Stimulated activated memory B cell treated with anti-CD40 and anti-IgM and Interleukin-4, amounts not matched to agents 10 μg/mL and 1 μg/mL and 100 μg/mL, for 72 hours (primary cell): ENCODE results near the gene ZNF689.
"Not testable (repeated sequence)": the region's sequence is repeated elsewhere in the genome, so short reads cannot be mapped to it uniquely, and the experiment has no call there.

ENCODE experiments used
- ATAC-seq: fragments of 150-1000 bp; cut with Tn5 transposase; 2 replicates; pipeline ENCODE4 v1.10.0; 2021
- H3K27ac Mint-ChIP-seq: one replicate; pipeline ENCODE4 v1.8.0; 2022; ENCODE audit warnings: mild to moderate bottlenecking, mixed read lengths
- H3K27me3 Mint-ChIP-seq: one replicate; pipeline ENCODE4 v1.8.0; 2022; ENCODE audit warnings: mixed read lengths
- H3K36me3 Mint-ChIP-seq: one replicate; pipeline ENCODE4 v1.8.0; 2022; ENCODE audit warnings: mixed read lengths
- H3K4me1 Mint-ChIP-seq: one replicate; pipeline ENCODE4 v1.8.0; 2022; ENCODE audit warnings: mixed read lengths
- H3K4me3 Mint-ChIP-seq: one replicate; pipeline ENCODE4 v1.8.0; 2022; ENCODE audit warnings: mild to moderate bottlenecking, moderate library complexity, mixed read lengths
- H3K9me3 Mint-ChIP-seq: one replicate; pipeline ENCODE4 v1.8.0; 2022; ENCODE audit warnings: mixed read lengths

ZNF689 gene

DNA sequence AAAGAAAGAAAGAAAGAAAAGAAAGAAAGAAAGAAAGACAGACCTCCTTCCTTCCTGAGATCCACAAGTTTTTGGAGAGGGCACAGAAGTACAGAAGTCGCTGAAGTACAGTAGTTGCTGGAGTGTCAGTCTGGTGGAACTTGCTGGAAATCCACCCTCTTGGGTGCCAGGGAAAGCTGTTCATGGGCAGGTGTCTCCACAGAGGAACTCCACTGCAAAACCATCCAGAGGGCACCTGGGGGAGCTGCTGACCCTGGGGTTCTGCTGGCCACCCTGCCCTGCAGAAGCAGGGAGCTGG, 37.0 kb upstream of the ZNF689 start:
- no peak for ATAC-seq
- peaks cover 14% of the 10 kb centered on the region for H3K4me1 Mint-ChIP-seq

DNA sequence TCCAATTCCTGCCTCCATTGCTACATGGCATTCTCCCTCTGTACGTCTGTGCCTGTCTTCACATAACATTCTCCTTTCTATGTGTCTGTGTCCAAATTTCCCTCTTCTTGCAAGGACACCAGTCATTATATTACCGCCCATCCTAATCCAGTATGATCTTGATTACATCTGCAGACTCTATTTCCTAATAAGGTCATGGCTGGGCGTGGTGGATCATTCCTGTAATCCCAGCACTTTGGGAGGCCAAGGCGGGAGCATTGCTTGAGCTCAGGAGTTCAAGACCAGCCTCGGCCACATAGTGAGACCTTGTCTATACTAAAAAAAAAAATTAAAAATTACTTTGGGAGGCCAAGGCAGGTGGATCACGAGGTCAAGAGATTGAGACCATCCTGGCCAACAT, 35.5 kb upstream of the ZNF689 start:
- Mint-ChIP-seq H3K27ac (no peak overlapping the region), H3K9me3 (no peaks in the 10 kb centered on the region), H3K36me3 (no peaks in the 10 kb centered on the region), H3K4me3 (no peak overlapping the region), H3K27me3 (no peaks in the 10 kb centered on the region), H3K4me1 (peaks cover 6% of the 10 kb centered on the region)
- ATAC-seq: no peak

More for the DNA sequence above, 37.0 kb upstream of the ZNF689 start:
- Mint-ChIP-seq H3K36me3 (no peaks in the 10 kb centered on the region), H3K9me3 (no peaks in the 10 kb centered on the region), H3K27ac (no peak overlapping the region), H3K27me3 (no peaks in the 10 kb centered on the region), H3K4me3 (no peak overlapping the region)

- no peaks in the 10 kb centered on the region for H3K36me3 Mint-ChIP-seq
- ATAC-seq: no peak
- H3K4me1 Mint-ChIP-seq: no peaks in the 10 kb centered on the region
- no peak overlapping the region for H3K27ac Mint-ChIP-seq
- no peaks in the 10 kb centered on the region for H3K27me3 Mint-ChIP-seq
- H3K9me3 Mint-ChIP-seq: no peaks in the 10 kb centered on the region
- no peak overlapping the region for H3K4me3 Mint-ChIP-seq
Measured at GRCh38 chr16:30644334-30644830, 34.2 kb upstream of the ZNF689 start.

DNA sequence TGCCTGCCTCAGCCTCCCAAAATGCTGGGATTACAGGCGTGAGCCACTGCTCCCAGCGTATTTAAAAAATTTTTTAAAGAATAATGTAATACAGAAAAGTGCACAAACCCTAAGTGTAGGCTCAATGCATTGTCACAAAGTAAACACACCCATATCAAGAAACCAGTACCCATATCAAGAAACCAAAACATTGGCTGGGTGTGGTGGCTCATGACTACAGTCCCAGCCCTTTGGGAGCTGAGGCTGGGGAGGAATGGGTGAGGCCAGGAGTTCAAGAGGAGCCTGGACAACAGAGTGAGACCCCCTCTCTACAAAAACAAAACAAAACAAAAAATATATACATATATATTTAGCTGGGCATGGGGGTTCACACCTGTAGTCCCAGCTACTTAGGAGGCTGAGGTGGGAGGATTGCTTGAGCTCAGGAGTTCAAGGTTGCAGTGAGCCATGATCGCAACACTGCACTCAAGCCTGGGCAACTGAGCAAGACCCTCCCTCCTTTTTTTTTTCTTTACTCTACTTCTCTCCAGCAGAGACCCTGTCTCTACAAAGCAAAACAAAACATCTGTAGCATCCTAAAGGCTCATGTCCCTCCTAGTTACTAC, 31.3 kb upstream of the ZNF689 start:
- ATAC-seq: no peak
- no peaks in the 10 kb centered on the region for H3K9me3 Mint-ChIP-seq
- H3K4me1 Mint-ChIP-seq: no peaks in the 10 kb centered on the region
- no peak overlapping the region for H3K4me3 Mint-ChIP-seq
- no peaks in the 10 kb centered on the region for H3K27me3 Mint-ChIP-seq
- no peaks in the 10 kb centered on the region for H3K36me3 Mint-ChIP-seq
- no peak overlapping the region for H3K27ac Mint-ChIP-seq

DNA sequence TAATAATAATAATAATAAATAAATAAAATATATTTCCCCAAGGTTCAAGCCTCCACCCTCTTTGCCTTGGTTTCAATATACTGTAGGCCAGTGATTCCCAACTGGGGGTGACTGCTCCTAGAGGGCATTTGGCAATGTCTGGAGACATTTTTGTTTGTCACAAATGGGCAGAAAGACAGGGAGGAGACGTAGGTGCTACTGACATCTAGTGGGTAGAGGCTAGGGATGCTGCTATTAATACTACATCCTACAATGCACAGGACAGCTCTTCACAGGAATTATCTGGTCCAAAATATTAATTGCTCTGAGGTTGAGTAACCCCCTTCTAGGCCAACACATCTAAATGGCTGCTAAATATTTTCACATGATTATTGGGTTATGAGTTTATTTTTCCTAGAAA, 27.8 kb upstream of the ZNF689 start:
- Mint-ChIP-seq H3K27ac (no peak overlapping the region), H3K36me3 (no peaks in the 10 kb centered on the region), H3K4me1 (peaks cover 10% of the 10 kb centered on the region), H3K27me3 (no peaks in the 10 kb centered on the region), H3K9me3 (no peaks in the 10 kb centered on the region), H3K4me3 (no peak overlapping the region)
- no peak for ATAC-seq

- H3K4me1 Mint-ChIP-seq: peaks cover 10% of the 10 kb centered on the region
- H3K36me3 Mint-ChIP-seq, ATAC-seq, H3K27ac Mint-ChIP-seq, H3K9me3 Mint-ChIP-seq, H3K4me3 Mint-ChIP-seq, H3K27me3 Mint-ChIP-seq: not testable (repeated sequence)
Measured at GRCh38 chr16:30637139-30637538, 26.9 kb upstream of the ZNF689 start.

- Mint-ChIP-seq H3K9me3 (no peaks in the 10 kb centered on the region), H3K4me3 (no peak overlapping the region), H3K4me1 (peaks cover 10% of the 10 kb centered on the region), H3K27me3 (no peaks in the 10 kb centered on the region), H3K36me3 (no peaks in the 10 kb centered on the region), H3K27ac (no peak overlapping the region)
- no peak for ATAC-seq
Measured at GRCh38 chr16:30636599-30636998, 26.4 kb upstream of the ZNF689 start.

DNA sequence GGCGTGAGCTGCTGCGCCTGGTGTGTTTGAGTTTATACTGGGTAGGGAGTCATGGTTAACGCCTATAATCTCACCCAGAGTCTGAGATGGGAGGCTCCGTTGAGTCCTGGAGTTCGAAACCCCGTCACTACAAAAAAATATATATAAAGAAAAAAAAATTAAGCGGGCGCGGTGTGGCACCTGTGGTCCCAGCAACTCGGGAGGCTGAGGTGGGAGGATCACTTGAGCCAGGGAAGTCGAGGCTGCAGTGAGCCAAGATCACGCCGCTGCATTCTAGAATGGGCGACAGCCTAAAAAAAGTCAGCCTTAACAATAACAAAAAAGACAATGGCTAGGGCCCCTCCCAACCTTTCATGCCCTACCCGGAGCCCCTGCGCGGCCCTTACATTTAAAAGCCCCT, 23.3 kb upstream of the ZNF689 start:
- Mint-ChIP-seq H3K27ac (peak overlapping the region; percentile 94), H3K9me3 (no peaks in the 10 kb centered on the region), H3K4me1 (peaks cover 22% of the 10 kb centered on the region), H3K27me3 (no peaks in the 10 kb centered on the region), H3K4me3 (peak overlapping the region; percentile 80), H3K36me3 (no peaks in the 10 kb centered on the region)
- no peak for ATAC-seq

- not testable (repeated sequence) for H3K27ac Mint-ChIP-seq, H3K9me3 Mint-ChIP-seq, H3K27me3 Mint-ChIP-seq, H3K4me3 Mint-ChIP-seq, H3K36me3 Mint-ChIP-seq, ATAC-seq
- H3K4me1 Mint-ChIP-seq: peaks cover 24% of the 10 kb centered on the region
Measured at GRCh38 chr16:30632454-30632853, 22.3 kb upstream of the ZNF689 start.

GRCh38 chr16:30628628-30629540, 18.7 kb upstream of the ZNF689 start:
- peak overlapping the region; percentile 0 for H3K27ac Mint-ChIP-seq

DNA sequence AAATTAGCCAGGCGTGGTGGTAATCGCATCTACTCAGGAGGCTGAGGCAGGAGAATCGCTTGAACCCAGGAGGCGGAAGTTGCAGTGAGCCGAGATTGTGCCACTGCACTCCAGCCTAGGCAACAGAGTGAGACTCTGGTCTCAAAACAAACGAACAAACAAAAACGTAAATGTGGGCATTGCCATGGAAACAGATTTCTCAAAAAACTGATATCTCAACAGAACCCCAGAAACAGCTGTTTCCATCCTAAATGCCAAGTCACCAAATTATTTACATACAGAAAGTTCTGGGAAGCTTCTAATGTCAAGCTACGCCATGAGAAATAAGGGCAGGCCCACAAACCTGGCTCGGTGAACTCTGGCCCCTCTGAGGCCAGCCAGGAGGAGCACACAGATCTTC, 16.0 kb upstream of the ZNF689 start:
- Mint-ChIP-seq H3K27ac (no peak overlapping the region), H3K4me1 (peaks cover 13% of the 10 kb centered on the region), H3K9me3 (no peaks in the 10 kb centered on the region), H3K27me3 (peaks cover 14% of the 10 kb centered on the region), H3K4me3 (no peak overlapping the region), H3K36me3 (no peaks in the 10 kb centered on the region)
- ATAC-seq: no peak

More at GRCh38 chr16:30628628-30629540, 18.7 kb upstream of the ZNF689 start:
- peak; percentile 84 for ATAC-seq
- no peaks in the 10 kb centered on the region for H3K36me3 Mint-ChIP-seq
- peaks cover 4% of the 10 kb centered on the region for H3K27me3 Mint-ChIP-seq
- H3K9me3 Mint-ChIP-seq: no peaks in the 10 kb centered on the region
- H3K4me3 Mint-ChIP-seq: peak overlapping the region; percentile 55
- peaks cover 13% of the 10 kb centered on the region for H3K4me1 Mint-ChIP-seq

- Mint-ChIP-seq H3K36me3 (no peaks in the 10 kb centered on the region), H3K27me3 (peaks cover 14% of the 10 kb centered on the region), H3K9me3 (no peaks in the 10 kb centered on the region), H3K4me1 (peaks cover 3% of the 10 kb centered on the region), H3K27ac (no peak overlapping the region), H3K4me3 (no peak overlapping the region)
- ATAC-seq: no peak
Measured at GRCh38 chr16:30623536-30624283, 13.5 kb upstream of the ZNF689 start.

DNA sequence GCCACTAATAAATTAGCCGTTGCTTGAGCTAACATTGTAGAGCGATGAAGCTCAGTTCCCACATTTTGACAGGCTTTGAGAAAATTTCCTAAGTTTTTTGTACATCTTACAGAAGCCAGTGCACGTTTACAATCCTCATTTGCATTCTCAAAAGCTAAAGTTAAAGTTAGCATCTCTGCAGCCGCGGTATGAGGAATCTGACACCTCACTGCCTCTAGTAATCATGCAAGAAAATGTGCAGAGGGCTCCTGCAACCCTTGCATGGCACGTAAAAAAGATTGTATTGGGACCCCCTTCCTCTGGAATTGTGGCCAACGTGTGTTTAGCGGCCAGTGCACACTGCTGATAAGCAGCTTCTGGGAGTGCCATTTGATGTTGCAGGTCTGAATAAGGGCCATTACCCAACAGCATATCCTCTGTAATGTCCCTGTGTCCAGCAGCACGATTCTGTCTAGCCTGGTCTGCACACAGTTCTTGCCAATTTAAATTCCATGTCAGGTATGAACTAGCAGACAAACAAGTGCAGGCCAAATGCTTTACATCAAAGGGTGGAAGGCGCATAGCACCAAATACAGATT, 12.4 kb upstream of the ZNF689 start:
- H3K4me1 Mint-ChIP-seq: no peaks in the 10 kb centered on the region
- ATAC-seq: no peak
- H3K9me3 Mint-ChIP-seq: no peaks in the 10 kb centered on the region
- peaks cover 14% of the 10 kb centered on the region for H3K27me3 Mint-ChIP-seq
- no peaks in the 10 kb centered on the region for H3K36me3 Mint-ChIP-seq
- no peak overlapping the region for H3K27ac Mint-ChIP-seq
- H3K4me3 Mint-ChIP-seq: no peak overlapping the region

DNA sequence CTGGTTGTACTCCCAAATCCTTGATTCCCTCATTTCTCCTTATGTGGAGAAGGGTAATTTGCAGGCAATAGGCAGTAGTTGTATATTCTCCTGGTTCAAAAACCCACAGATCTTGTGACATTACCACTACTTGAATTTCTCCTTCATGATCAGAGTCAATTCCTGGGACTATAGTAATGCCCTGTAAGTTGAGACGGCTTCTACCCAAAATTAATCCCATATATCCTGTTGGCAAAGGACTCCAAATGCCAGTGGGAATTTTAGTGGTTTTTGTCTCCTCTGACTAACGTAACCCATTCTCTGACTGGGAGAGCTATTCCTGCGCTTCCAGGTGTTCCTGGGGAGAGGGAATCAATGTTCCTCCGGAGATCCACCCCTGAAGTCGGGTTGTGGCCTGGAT, 11.6 kb upstream of the ZNF689 start:
- Mint-ChIP-seq H3K36me3 (no peaks in the 10 kb centered on the region), H3K9me3 (no peaks in the 10 kb centered on the region), H3K4me3 (no peak overlapping the region), H3K27ac (no peak overlapping the region), H3K4me1 (no peaks in the 10 kb centered on the region), H3K27me3 (peaks cover 14% of the 10 kb centered on the region)
- ATAC-seq: no peak

GRCh38 chr16:30620169-30620568, 10.0 kb upstream of the ZNF689 start:
- no peaks in the 10 kb centered on the region for H3K36me3 Mint-ChIP-seq
- H3K9me3 Mint-ChIP-seq: no peaks in the 10 kb centered on the region
- H3K27me3 Mint-ChIP-seq: peaks cover 14% of the 10 kb centered on the region
- no peak overlapping the region for H3K27ac Mint-ChIP-seq
- H3K4me3 Mint-ChIP-seq: no peak overlapping the region
- no peak for ATAC-seq
- H3K4me1 Mint-ChIP-seq: peaks cover 4% of the 10 kb centered on the region
